Stomach (tissue), 9 donors: ENCODE data around the gene PADI6. TPM values are rescaled to one million over a fixed set of nuclear protein-coding genes. Genes with fewer than 3 reads are reported as not detected.

Source experiments
- DNase-seq, 2 donors: peaks; one replicate each; pipeline versions ENCODE4 v3.0.0 to v3.0.0-alpha.2; 2013 to 2019
- H3K27ac ChIP-seq, 5 donors: fragments of 200-600 bp in 4 of 5; sonication (generic) in 4 of 5; one replicate each; pipeline ENCODE4 v1.5.1; 2013 to 2019; ENCODE audit warnings: mild to moderate bottlenecking in 1 of 5, moderate library complexity in 1 of 5
- H3K27me3 ChIP-seq, 3 donors: fragments of 200-600 bp; sonication (generic); one replicate each; pipeline ENCODE4 v1.5.1; 2017 to 2019; ENCODE audit warnings: mixed run types in 1 of 3
- H3K36me3 ChIP-seq, 4 donors: fragments of 200-600 bp; sonication (generic); 1 replicate in 3 of 4; 2 replicates in 1 of 4; pipeline ENCODE4 v1.5.1; 2016 to 2019
- H3K4me1 ChIP-seq, 4 donors: fragments of 200-600 bp; sonication (generic); one replicate each; pipeline ENCODE4 v1.5.1; 2016 to 2019
- H3K4me3 ChIP-seq, 4 donors: fragments of 200-600 bp; sonication (generic) in 3 of 4; one replicate each; pipeline ENCODE4 v1.5.1; 2016 to 2019; ENCODE audit warnings: mild to moderate bottlenecking in 1 of 4
- H3K9me3 ChIP-seq, 4 donors: fragments of 200-600 bp; sonication (generic); one replicate each; pipeline ENCODE4 v1.5.1; 2016 to 2019
- CTCF ChIP-seq, 7 experiments: fragments of 450-650 bp in 4 of 7; fragments of 200-600 bp in 3 of 7; sonication (generic) in 3 of 7; IDR thresholded peaks; one replicate each; pipeline ENCODE4 v1.5.1; 2016 to 2019; ENCODE audit warnings: antibody characterized with exemption in 7 of 7, control low read depth in 2 of 7, mild to moderate bottlenecking in 1 of 7
- EP300 ChIP-seq: sonication (generic); formaldehyde crosslinking; IDR thresholded peaks from one replicate; pipeline ENCODE4 v1.6.1; 2017; ENCODE audit warnings: antibody characterized with exemption
- POLR2A ChIP-seq, 4 donors: fragments of 450-650 bp; IDR thresholded peaks; one replicate each; pipeline ENCODE4 v1.6.1; 2016; ENCODE audit warnings: antibody characterized with exemption in 4 of 4, control low read depth in 2 of 4, mild to moderate bottlenecking in 1 of 4, moderate library complexity in 1 of 4
- POLR2AphosphoS5 ChIP-seq, 3 donors: sonication (generic); formaldehyde crosslinking; IDR thresholded peaks; one replicate each; pipeline ENCODE4 v1.6.1; 2016; ENCODE audit warnings: antibody characterized with exemption in 3 of 3
- WGBS, 5 donors: extraction: QIAGEN DNeasy Blood & Tissue Kit in 3 of 5; methylation state at CpG; one replicate each; pipeline versions ENCODE4 v1.1.5 to v1.1.7; 2013 to 2018; 5-methylcytosine and 5-hydroxymethylcytosine counted together
- intact Hi-C: fragments of 100-400 bp; cut with DNase I; formaldehyde crosslinking; loops from one replicate; pipeline ENCODE4 v1.15.1; 2023; ENCODE audit warnings: low total_unique reads
- polyA plus RNA-seq, 3 donors: library from polyadenylated mRNA; stranded (reverse); fragments of 200-250 nt; gene quantifications; one replicate each; pipeline ENCODE4 v1.2.3, GENCODE V29; 2013
- total RNA-seq, 5 donors: library from RNA; depleted of rRNA; stranded (reverse); fragments of >200 nt; gene quantifications; one replicate each; pipeline versions ENCODE4 v1.1.0 to v1.2.3, GENCODE V29; 2014 to 2016
- donor health status: healthy with polysubstance abuse.
- donor health status: Bipolar disorder and iron deficiency.
- donor health status: healthy.

PADI6 gene
- total and polyA plus RNA-seq, 8 donors, result not detected

- 50 to 72% (median 65%) methylated on average over 12 to 16 of the region's 16 CpGs for WGBS, 5 donors
- DNase-seq, result no peak
- TF ChIP-seq POLR2AphosphoS5 (IDR thresholded peaks at IDR 0.05) (no peak), EP300 (no peak), CTCF (IDR thresholded peaks at IDR 0.05) (no peak), POLR2A (IDR thresholded peaks at IDR 0.05) (no peak)
Observed at GRCh38 chr1:17412093-17412870, 40.3 kb downstream of the PADI6 start.

DNA sequence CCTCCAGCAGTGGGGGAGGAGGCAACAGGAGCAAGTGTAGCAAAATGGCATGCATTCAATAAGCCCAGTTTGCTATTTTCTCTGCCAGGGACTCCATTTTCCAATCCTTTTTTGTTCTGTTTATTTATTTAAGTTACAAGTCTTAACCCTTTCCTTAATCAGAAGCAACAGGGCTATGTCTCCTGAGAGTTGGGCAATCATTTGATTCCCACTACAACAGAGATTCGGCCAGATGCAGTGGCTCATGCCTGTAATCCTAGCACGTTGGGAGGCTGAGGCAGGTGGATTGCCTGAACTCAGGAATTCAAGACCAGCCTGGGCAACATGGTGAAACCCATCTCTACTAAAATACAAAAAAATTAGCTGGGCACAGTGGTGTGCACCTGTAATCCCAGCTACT lies 42.0 kb downstream of the PADI6 start:
- peaks cover 96 to 100% (median 100%) of the 10 kb centered on the region in 4 donors for H3K36me3 ChIP-seq
- 71 to 90% (median 85%) methylated on average over 2 of the region's 2 CpGs for WGBS, 5 donors
- no peak overlapping the region for H3K4me3 ChIP-seq
- no peaks in the 10 kb centered on the region for H3K27me3 ChIP-seq
- no peak overlapping the region for H3K27ac ChIP-seq
- no peaks in the 10 kb centered on the region for H3K9me3 ChIP-seq
- TF ChIP-seq POLR2A (IDR thresholded peaks at IDR 0.05), result no peak
- no peak for TF ChIP-seq CTCF (IDR thresholded peaks at IDR 0.05)
- no peak for TF ChIP-seq EP300
- no peak for TF ChIP-seq POLR2AphosphoS5 (IDR thresholded peaks at IDR 0.05)
- intact Hi-C loops, result no loop called here
- H3K4me1 ChIP-seq, result peaks cover 0 to 15% (median 9%) of the 10 kb centered on the region in 4 donors
- DNase-seq, result no peak

More at GRCh38 chr1:17412093-17412870, 40.3 kb downstream of the PADI6 start:
- no peaks in the 10 kb centered on the region for H3K9me3 ChIP-seq
- no peak overlapping the region for H3K4me3 ChIP-seq
- H3K36me3 ChIP-seq, result peaks cover 89 to 100% (median 100%) of the 10 kb centered on the region in 4 donors
- H3K4me1 ChIP-seq, result peaks cover 0 to 15% (median 9%) of the 10 kb centered on the region in 4 donors
- intact Hi-C loops, result no loop called here
- no peaks in the 10 kb centered on the region for H3K27me3 ChIP-seq
- H3K27ac ChIP-seq, result no peak overlapping the region

GRCh38 chr1:17416389-17416788 lies 44.4 kb downstream of the PADI6 start:
- Histone ChIP-seq H3K9me3 (no peaks in the 10 kb centered on the region), H3K36me3 (peaks cover 95 to 100% (median 100%) of the 10 kb centered on the region in 4 donors), H3K4me3 (no peak overlapping the region), H3K4me1 (peaks cover 0 to 16% (median 3%) of the 10 kb centered on the region in 4 donors), H3K27me3 (no peaks in the 10 kb centered on the region), H3K27ac (no peak overlapping the region)
- no peak for TF ChIP-seq POLR2AphosphoS5 (IDR thresholded peaks at IDR 0.05)
- no peak for TF ChIP-seq POLR2A (IDR thresholded peaks at IDR 0.05)
- TF ChIP-seq EP300, result no peak
- no peak for TF ChIP-seq CTCF (IDR thresholded peaks at IDR 0.05)
- intact Hi-C loops, result no loop called here
- no peak for DNase-seq
- WGBS, 5 donors, result 88 to 93% (median 91%) methylated on average over 18 to 20 of the region's 20 CpGs

- Histone ChIP-seq H3K9me3 (no peaks in the 10 kb centered on the region), H3K4me1 (peaks cover 0 to 26% (median 10%) of the 10 kb centered on the region in 4 donors), H3K27ac (peak overlapping the region in 1 of 5 donors; percentile 1), H3K36me3 (peaks cover 88 to 100% (median 100%) of the 10 kb centered on the region in 4 donors), H3K27me3 (no peaks in the 10 kb centered on the region), H3K4me3 (no peak overlapping the region)
- no peak for TF ChIP-seq POLR2A (IDR thresholded peaks at IDR 0.05)
- peak in 6 of 7 experiments; percentile 65 to 99 (median 98) for TF ChIP-seq CTCF (IDR thresholded peaks at IDR 0.05)
- TF ChIP-seq POLR2AphosphoS5 (IDR thresholded peaks at IDR 0.05), result peak in 1 of 3 donors; percentile 58
- no peak for TF ChIP-seq EP300
- DNase-seq, result peak; percentile 79 to 84
- intact Hi-C loops, result no loop called here
- WGBS, 5 donors, result 38 to 63% (median 43%) methylated on average over 28 to 42 of the region's 42 CpGs
Observed at GRCh38 chr1:17419626-17420328, 47.8 kb downstream of the PADI6 start.
